Peyer's patch (tissue), 4 donors: Measurements from ENCODE around the gene ST6GAL2.

ENCODE experiments used
- POLR2A ChIP-seq, 2 donors: fragments of 450-650 bp; IDR thresholded peaks; one replicate each; pipeline ENCODE4 v1.5.1; 2017; ENCODE audit warnings: antibody characterized with exemption in 2 of 2, mild to moderate bottlenecking in 2 of 2, moderate library complexity in 2 of 2
- TF ChIP-seq, protein P1 (sequence below), 6 experiments: fragments of 450-650 bp in 4 of 6; fragments of 200-600 bp in 2 of 6; sonication (generic) in 1 of 6; IDR thresholded peaks; one replicate each; pipeline ENCODE4 v1.5.1; 2017 to 2019; ENCODE audit warnings: antibody characterized with exemption in 6 of 6, mild to moderate bottlenecking in 3 of 6, moderate library complexity in 1 of 6

DNA sequence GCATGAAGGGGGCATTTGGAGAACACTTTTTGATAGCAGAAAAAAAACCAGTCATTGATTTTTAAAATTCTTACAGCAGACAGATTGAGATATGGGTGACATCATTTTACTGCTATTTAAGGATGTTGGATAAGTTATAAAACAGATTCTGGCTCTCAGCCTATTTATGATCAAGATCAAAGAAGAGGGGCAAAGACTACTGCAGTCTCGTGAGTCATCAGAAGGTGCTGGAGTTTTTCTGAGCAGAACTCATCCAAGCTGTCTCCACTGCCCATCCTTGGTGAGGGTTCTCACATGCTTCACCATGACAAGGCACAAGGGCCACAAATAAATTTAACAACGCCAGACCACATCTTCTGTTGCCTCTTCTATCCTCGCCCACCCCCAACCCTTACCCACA lies 58.8 kb downstream of the ST6GAL2 start:
- no peak for TF ChIP-seq POLR2A (IDR thresholded peaks at IDR 0.05)
- TF ChIP-seq, protein P1, sequence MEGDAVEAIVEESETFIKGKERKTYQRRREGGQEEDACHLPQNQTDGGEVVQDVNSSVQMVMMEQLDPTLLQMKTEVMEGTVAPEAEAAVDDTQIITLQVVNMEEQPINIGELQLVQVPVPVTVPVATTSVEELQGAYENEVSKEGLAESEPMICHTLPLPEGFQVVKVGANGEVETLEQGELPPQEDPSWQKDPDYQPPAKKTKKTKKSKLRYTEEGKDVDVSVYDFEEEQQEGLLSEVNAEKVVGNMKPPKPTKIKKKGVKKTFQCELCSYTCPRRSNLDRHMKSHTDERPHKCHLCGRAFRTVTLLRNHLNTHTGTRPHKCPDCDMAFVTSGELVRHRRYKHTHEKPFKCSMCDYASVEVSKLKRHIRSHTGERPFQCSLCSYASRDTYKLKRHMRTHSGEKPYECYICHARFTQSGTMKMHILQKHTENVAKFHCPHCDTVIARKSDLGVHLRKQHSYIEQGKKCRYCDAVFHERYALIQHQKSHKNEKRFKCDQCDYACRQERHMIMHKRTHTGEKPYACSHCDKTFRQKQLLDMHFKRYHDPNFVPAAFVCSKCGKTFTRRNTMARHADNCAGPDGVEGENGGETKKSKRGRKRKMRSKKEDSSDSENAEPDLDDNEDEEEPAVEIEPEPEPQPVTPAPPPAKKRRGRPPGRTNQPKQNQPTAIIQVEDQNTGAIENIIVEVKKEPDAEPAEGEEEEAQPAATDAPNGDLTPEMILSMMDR (IDR thresholded peaks at IDR 0.05), result no peak
